Measurements from ENCODE around the gene COL6A6.

DNA sequence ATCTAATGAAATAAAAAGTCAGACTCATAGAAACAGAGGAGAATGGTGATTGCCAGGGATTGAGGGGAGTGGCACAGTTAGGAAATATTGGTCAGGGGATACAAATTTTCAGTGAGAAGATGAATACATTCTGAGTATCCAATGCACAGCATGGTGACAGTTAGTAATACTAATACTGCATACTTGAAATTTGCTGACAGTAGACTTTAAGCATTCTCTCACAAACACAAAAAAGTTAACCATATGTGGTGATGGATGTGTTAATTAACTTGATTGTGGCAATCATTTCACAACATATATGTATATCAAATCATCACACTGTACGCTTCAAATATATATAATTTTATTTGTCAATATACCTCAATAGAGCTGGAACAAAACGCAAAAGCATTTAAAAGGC lies 9.2 kb upstream of the COL6A6 start:
- TF ChIP-seq, protein P1, sequence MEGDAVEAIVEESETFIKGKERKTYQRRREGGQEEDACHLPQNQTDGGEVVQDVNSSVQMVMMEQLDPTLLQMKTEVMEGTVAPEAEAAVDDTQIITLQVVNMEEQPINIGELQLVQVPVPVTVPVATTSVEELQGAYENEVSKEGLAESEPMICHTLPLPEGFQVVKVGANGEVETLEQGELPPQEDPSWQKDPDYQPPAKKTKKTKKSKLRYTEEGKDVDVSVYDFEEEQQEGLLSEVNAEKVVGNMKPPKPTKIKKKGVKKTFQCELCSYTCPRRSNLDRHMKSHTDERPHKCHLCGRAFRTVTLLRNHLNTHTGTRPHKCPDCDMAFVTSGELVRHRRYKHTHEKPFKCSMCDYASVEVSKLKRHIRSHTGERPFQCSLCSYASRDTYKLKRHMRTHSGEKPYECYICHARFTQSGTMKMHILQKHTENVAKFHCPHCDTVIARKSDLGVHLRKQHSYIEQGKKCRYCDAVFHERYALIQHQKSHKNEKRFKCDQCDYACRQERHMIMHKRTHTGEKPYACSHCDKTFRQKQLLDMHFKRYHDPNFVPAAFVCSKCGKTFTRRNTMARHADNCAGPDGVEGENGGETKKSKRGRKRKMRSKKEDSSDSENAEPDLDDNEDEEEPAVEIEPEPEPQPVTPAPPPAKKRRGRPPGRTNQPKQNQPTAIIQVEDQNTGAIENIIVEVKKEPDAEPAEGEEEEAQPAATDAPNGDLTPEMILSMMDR (IDR thresholded peaks at IDR 0.05; ENCODE audit: low read length): no peak
- no peak for TF ChIP-seq EZH2 (IDR thresholded peaks at IDR 0.05; ENCODE audit: borderline replicate concordance, low read length)
